Measurements from ENCODE around the gene COL6A5. TPM values are rescaled to one million over a fixed set of nuclear protein-coding genes. Genes with fewer than 3 reads are reported as not detected.

The COL6A5 gene
- polyA plus RNA-seq, 3 donors: not detected

GRCh38 chr3:130374908-130375307 lies 29.4 kb downstream of the COL6A5 start:
- Mint-ChIP-seq H3K27me3 (ENCODE audit: low read depth in 3 of 3) (peaks cover 0 to 6% (median 4%) of the 10 kb centered on the region in 3 donors), H3K36me3 (no peaks in the 10 kb centered on the region)
- intact Hi-C loops (cut with micrococcal nuclease): no loop called here

GRCh38 chr3:130377960-130378676 lies 32.6 kb downstream of the COL6A5 start:
- no peak overlapping the region for H3K27ac Mint-ChIP-seq
- intact Hi-C loops (cut with micrococcal nuclease): no loop called here
- H3K9ac ChIP-seq (ENCODE audit: insufficient read depth, low read length, poor library complexity, severe bottlenecking): no peak overlapping the region
- H3K27me3 Mint-ChIP-seq (ENCODE audit: low read depth in 3 of 3): peaks cover 0 to 5% (median 2%) of the 10 kb centered on the region in 3 donors
- H3K4me1 Mint-ChIP-seq: no peaks in the 10 kb centered on the region
- H3K4me2 ChIP-seq (replicated peaks; ENCODE audit: extremely low read depth, low read length, poor library complexity, severe bottlenecking): no peak overlapping the region
- H3K36me3 ChIP-seq (replicated peaks in 1 of 2; ENCODE audit: control insufficient read depth in 1 of 2, insufficient read depth in 2 of 2, low read length in 2 of 2): no peaks in the 10 kb centered on the region
- H4K20me1 ChIP-seq (ENCODE audit: insufficient read depth, low read length): no peaks in the 10 kb centered on the region
- H3K4me3 Mint-ChIP-seq: no peak overlapping the region
- peaks cover 0 to 11% (median 5%) of the 10 kb centered on the region in 7 donors for H3K9me3 Mint-ChIP-seq
- no peak overlapping the region for H3K4me3 ChIP-seq (replicated peaks in 1 of 3; ENCODE audit: low read depth in 2 of 3, low read length in 3 of 3)
- no peak overlapping the region for H2AFZ ChIP-seq (ENCODE audit: insufficient read depth, low read depth, low read length, poor library complexity, severe bottlenecking)
- H3K27ac ChIP-seq (ENCODE audit: low read depth in 1 of 2, low read length in 2 of 2): no peak overlapping the region
- no peak for TF ChIP-seq CTCF (IDR thresholded peaks at IDR 0.05)
- H3K4me1 ChIP-seq (ENCODE audit: control insufficient read depth in 1 of 2, insufficient read depth in 2 of 2, low read length in 2 of 2): no peaks in the 10 kb centered on the region
- no CpG with 5 or more reads among the region's 1 CpG for WGBS (ENCODE audit: insufficient coverage)
- H3K9me3 ChIP-seq (replicated peaks in 1 of 2; ENCODE audit: control insufficient read depth in 1 of 2, insufficient read depth in 1 of 2, low read length in 2 of 2): peaks cover 0 to 5% of the 10 kb centered on the region in 2 donors
- no peaks in the 10 kb centered on the region for H3K36me3 Mint-ChIP-seq
- DNase-seq: no peak
- H3K79me2 ChIP-seq (ENCODE audit: insufficient read depth, low read length): no peaks in the 10 kb centered on the region
- no peaks in the 10 kb centered on the region for H3K27me3 ChIP-seq (ENCODE audit: control insufficient read depth in 2 of 2, insufficient read depth in 2 of 2, low read length in 2 of 2)

More at GRCh38 chr3:130374908-130375307, 29.4 kb downstream of the COL6A5 start:
- no peaks in the 10 kb centered on the region for H4K20me1 ChIP-seq (ENCODE audit: insufficient read depth, low read length)
- no peak for TF ChIP-seq CTCF (IDR thresholded peaks at IDR 0.05)
- peaks cover 0 to 5% of the 10 kb centered on the region in 2 donors for H3K9me3 ChIP-seq (replicated peaks in 1 of 2; ENCODE audit: control insufficient read depth in 1 of 2, insufficient read depth in 1 of 2, low read length in 2 of 2)
- H3K9me3 Mint-ChIP-seq: peaks cover 0 to 11% (median 5%) of the 10 kb centered on the region in 7 donors
- no peak for DNase-seq
- no peak overlapping the region for H3K9ac ChIP-seq (ENCODE audit: insufficient read depth, low read length, poor library complexity, severe bottlenecking)
- no peak overlapping the region for H2AFZ ChIP-seq (ENCODE audit: insufficient read depth, low read depth, low read length, poor library complexity, severe bottlenecking)
- no peak overlapping the region for H3K4me3 Mint-ChIP-seq
- no peaks in the 10 kb centered on the region for H3K4me1 ChIP-seq (ENCODE audit: control insufficient read depth in 1 of 2, insufficient read depth in 2 of 2, low read length in 2 of 2)
- H3K36me3 ChIP-seq (replicated peaks in 1 of 2; ENCODE audit: control insufficient read depth in 1 of 2, insufficient read depth in 2 of 2, low read length in 2 of 2): no peaks in the 10 kb centered on the region
- no peaks in the 10 kb centered on the region for H3K4me1 Mint-ChIP-seq
- no peak overlapping the region for H3K4me3 ChIP-seq (replicated peaks in 1 of 3; ENCODE audit: low read depth in 2 of 3, low read length in 3 of 3)
- H3K4me2 ChIP-seq (replicated peaks; ENCODE audit: extremely low read depth, low read length, poor library complexity, severe bottlenecking): no peak overlapping the region
- no peak overlapping the region for H3K27ac ChIP-seq (ENCODE audit: low read depth in 1 of 2, low read length in 2 of 2)
- no peak overlapping the region for H3K27ac Mint-ChIP-seq
- 100% methylated on average over 1 of the region's 1 CpG for WGBS (ENCODE audit: insufficient coverage)
- no peaks in the 10 kb centered on the region for H3K27me3 ChIP-seq (ENCODE audit: control insufficient read depth in 2 of 2, insufficient read depth in 2 of 2, low read length in 2 of 2)
- no peaks in the 10 kb centered on the region for H3K79me2 ChIP-seq (ENCODE audit: insufficient read depth, low read length)

All from CD14-positive monocyte (primary cell).